ENCODE results near the gene COL23A1. TPM values are rescaled to one million over a fixed set of nuclear protein-coding genes. Genes with fewer than 3 reads are reported as not detected.

The COL23A1 gene
- total and polyA plus RNA-seq, 2 of the 8 experiments (the other 6 are each of a cell fraction or from before 2014, with no cell fraction given) = 3.1 to 4.7 TPM

- ChIA-PET CTCF (ENCODE audit: partially characterized antibody) (interaction anchor here (1.6 to 2.6 kb wide), 5 partner anchors 10 to 137 kb away, joined by 3 to 8 read pairs (median 7); partner anchors contain the start of gene PHYKPL), POLR2A (ENCODE audit: partially characterized antibody) (interaction anchor here (1.1 to 31.3 kb wide), 11 partner anchors 7 to 275 kb away, joined by 3 to 985 read pairs (median 5); partner anchors contain the start of genes GMCL2, HNRNPAB, NHP2 and PHYKPL)
- Histone ChIP-seq H3K9me3 (ENCODE audit: insufficient read depth in 2 of 2, low read depth in 1 of 2, low read length in 1 of 2) (no peaks in the 10 kb centered on the region), H4K8ac (ENCODE audit: extremely low read depth, insufficient read depth, low read length) (0 out of 2 replicates have a peak overlapping the region, but pooled peaks have one; percentile 7), H3K27ac (ENCODE audit: low read depth, low read length) (no peak overlapping the region), H3K4ac (replicated peaks; ENCODE audit: insufficient read length, low read depth, low read length) (no peak overlapping the region), H3K4me1 (replicated peaks in 1 of 4; ENCODE audit: control insufficient read depth in 3 of 4, insufficient read depth in 4 of 4, low read length in 3 of 4) (peaks cover 0 to 5% (median 1%) of the 10 kb centered on the region in 4 experiments; a peak in 2 of 7 replicates), H3K18ac (ENCODE audit: extremely low read depth, low read length) (no peak overlapping the region), H4K5ac (ENCODE audit: insufficient read length, low read depth, low read length) (no peak overlapping the region), H3K79me1 (ENCODE audit: low read depth, low read length) (peaks cover 7% of the 10 kb centered on the region), H2BK20ac (ENCODE audit: low read length) (no peak overlapping the region), H3K23ac (ENCODE audit: insufficient read length) (no peak overlapping the region), H3K14ac (ENCODE audit: insufficient read length) (no peak overlapping the region), H4K20me1 (replicated peaks in 1 of 2; ENCODE audit: control insufficient read depth in 1 of 2, insufficient read depth in 2 of 2, low read length in 2 of 2) (peaks cover 28 to 37% of the 10 kb centered on the region in 2 experiments), H3K56ac (replicated peaks; ENCODE audit: insufficient read length, low read depth, low read length) (no peak overlapping the region), H2AK5ac (ENCODE audit: low read depth, low read length) (no peak overlapping the region), H3K9ac (replicated peaks in 1 of 4; ENCODE audit: extremely low read depth in 1 of 4, low read depth in 3 of 4, low read length in 3 of 4) (no peak overlapping the region), H4K91ac (replicated peaks; ENCODE audit: insufficient read length, low read length) (no peak overlapping the region), H2BK120ac (replicated peaks; ENCODE audit: low read depth, low read length) (no peak overlapping the region), H3K4me2 (ENCODE audit: insufficient read depth in 1 of 2, low read depth in 2 of 2, low read length in 2 of 2) (no peak overlapping the region), H2BK15ac (ENCODE audit: low read length) (no peak overlapping the region), H3K36me3 (ENCODE audit: control insufficient read depth in 2 of 4, insufficient read depth in 4 of 4, low read length in 3 of 4) (peaks cover 31 to 91% (median 53%) of the 10 kb centered on the region in 4 experiments), H3K23me2 (ENCODE audit: low read depth, low read length) (no peaks in the 10 kb centered on the region), H3K27me3 (replicated peaks in 1 of 4; ENCODE audit: control insufficient read depth in 3 of 4, extremely low read depth in 1 of 4, insufficient read depth in 3 of 4, low read length in 3 of 4) (no peaks in the 10 kb centered on the region), H3K79me2 (ENCODE audit: control insufficient read depth in 1 of 2, insufficient read depth in 2 of 2, low read length in 2 of 2) (peaks cover 0 to 5% of the 10 kb centered on the region in 2 experiments; a peak in 2 of 4 replicates), H2AFZ (ENCODE audit: low read length) (no peak overlapping the region), H3K4me3 (ENCODE audit: extremely low read depth in 1 of 4, insufficient read depth in 2 of 4, low read depth in 3 of 4, low read length in 4 of 4) (no peak overlapping the region), H2BK5ac (ENCODE audit: low read depth, low read length) (no peak overlapping the region), H2BK12ac (ENCODE audit: low read depth, low read length) (no peak overlapping the region)
- 93% methylated on average over 8 of the region's 8 CpGs; no CpG with 5 or more reads in 1 of the 2 experiments for WGBS, 2 experiments (ENCODE audit: extremely low coverage in 1 of 2, insufficient coverage in 1 of 2, insufficient read length in 1 of 2, insufficient replicate concordance in 2 of 2, low coverage in 1 of 2, low lambda C conversion rate in 2 of 2, missing lambda C conversion rate in 1 of 2)
- DNase-seq (ENCODE audit: low read depth in 1 of 2, low spot score in 2 of 2) = no peak
- FAIRE-seq = no peak
- no peak for TF ChIP-seq YY1 (IDR thresholded peaks at IDR 0.05; ENCODE audit: low read depth, low read length)
- TF ChIP-seq CHD2 (IDR thresholded peaks at IDR 0.05; ENCODE audit: low read length) = no peak
- TF ChIP-seq SP1 (IDR thresholded peaks at IDR 0.05; ENCODE audit: low read depth, low read length) = no peak
- TF ChIP-seq SAP30 (IDR thresholded peaks at IDR 0.05; ENCODE audit: insufficient read depth, insufficient replicate concordance, low read length) = no peak
- no peak for TF ChIP-seq CREB1 (IDR thresholded peaks at IDR 0.05)
- no peak for TF ChIP-seq CTCF (IDR thresholded peaks at IDR 0.05; ENCODE audit: control extremely low read depth in 1 of 3, insufficient read depth in 1 of 3, low read depth in 1 of 3, low read length in 3 of 3)
- no peak for TF ChIP-seq MAX (IDR thresholded peaks at IDR 0.05)
- TF ChIP-seq GTF2F1 (IDR thresholded peaks at IDR 0.05; ENCODE audit: borderline replicate concordance, low read depth, low read length) = no peak
- no peak for TF ChIP-seq EGR1 (IDR thresholded peaks at IDR 0.05; ENCODE audit: borderline replicate concordance, low read depth, low read length)
- no peak for TF ChIP-seq HDAC2 (IDR thresholded peaks at IDR 0.05; ENCODE audit: borderline replicate concordance in 1 of 2, low read depth in 2 of 2, low read length in 2 of 2)
- no peak for TF ChIP-seq SP2 (IDR thresholded peaks at IDR 0.05; ENCODE audit: low read length)
These were observed 376.4 kb downstream of the COL23A1 start for GRCh38 chr5:178213748-178214151.

All from H1 (cell line).